HCT116 (cell line): ENCODE measurements around the gene HASPIN.

Experiments used
- MAX ChIP-seq: IDR thresholded peaks from 2 replicates; pipeline ENCODE4 v1.6.1; 2012
- POLR2A ChIP-seq: IDR thresholded peaks from 2 replicates; pipeline ENCODE4 v1.7.0; 2011; ENCODE audit warnings: borderline replicate concordance; ENCODE audit not compliant: insufficient read depth, insufficient read length; ENCODE audit errors: extremely low read depth
- POLR2AphosphoS5 ChIP-seq: IDR thresholded peaks from 2 replicates; pipeline ENCODE4 v1.6.1; 2011; ENCODE audit warnings: mild to moderate bottlenecking, low read depth, low read length, moderate library complexity

DNA sequence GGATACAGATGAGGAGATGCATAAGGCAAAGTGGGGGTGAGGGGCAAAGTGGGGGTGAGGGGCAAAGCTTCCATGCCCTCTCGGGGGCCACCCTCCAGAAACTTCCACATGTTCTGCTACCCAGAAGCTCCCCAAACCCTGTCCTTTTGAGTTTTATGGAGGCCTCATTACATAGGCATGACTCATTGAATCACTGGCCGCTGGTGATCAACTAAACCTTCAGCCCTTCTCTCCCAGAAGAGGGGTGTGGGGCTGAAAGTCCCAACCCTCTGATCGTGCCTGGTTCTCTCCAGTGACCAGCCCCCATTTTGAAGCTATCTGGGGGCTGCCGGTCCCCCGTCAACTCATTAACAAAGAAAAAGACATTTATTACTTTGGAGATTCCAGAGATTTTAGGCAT lies 49.8 kb downstream of the HASPIN start:
- no peak for TF ChIP-seq MAX
- TF ChIP-seq POLR2A, result no peak
- TF ChIP-seq POLR2AphosphoS5, result no peak
